GM23338 (cell line): Measurements from ENCODE around the gene CENPK. TPM values are rescaled to one million over a fixed set of nuclear protein-coding genes. Genes with fewer than 3 reads are reported as not detected.

Experiments used
- ATAC-seq: fragments of 200-7000 bp; cut with Tn5 transposase; 3 replicates; pipeline ENCODE4 v1.9.1; 2020
- DNase-seq: peaks from one replicate; pipeline ENCODE4 v3.0.0-alpha.2; 2015; ENCODE audit warnings: low spot score
- H2AFZ ChIP-seq: fragments of 200-600 bp; sonication (generic); 2 replicates; pipeline ENCODE4 v1.8.0; 2016; ENCODE audit warnings: antibody characterized with exemption, mild to moderate bottlenecking, moderate library complexity
- H3F3A ChIP-seq: fragments of 200-600 bp; sonication (generic); replicated peaks from 2 replicates; pipeline ENCODE4 v1.8.0; 2017; ENCODE audit warnings: antibody characterized with exemption, mixed run types, low read depth
- H3K27ac ChIP-seq: fragments of 200-600 bp; sonication (generic); 2 replicates; pipeline ENCODE4 v1.6.1; 2016; ENCODE audit warnings: low read depth
- H3K27me3 ChIP-seq: fragments of 200-600 bp; sonication (generic); 2 replicates; pipeline ENCODE4 v1.8.0; 2016; ENCODE audit warnings: mild to moderate bottlenecking, mixed run types, moderate library complexity; ENCODE audit not compliant: insufficient read depth
- H3K36me3 ChIP-seq: fragments of 200-600 bp; sonication (generic); 2 replicates; pipeline ENCODE4 v1.8.0; 2016; ENCODE audit warnings: mild to moderate bottlenecking; ENCODE audit not compliant: insufficient read depth
- H3K4me1 ChIP-seq: fragments of 200-600 bp; sonication (generic); 2 replicates; pipeline ENCODE4 v1.8.0; 2016; ENCODE audit warnings: mild to moderate bottlenecking, moderate library complexity; ENCODE audit not compliant: insufficient read depth
- H3K4me2 ChIP-seq: fragments of 200-600 bp; sonication (generic); 2 replicates; pipeline ENCODE4 v1.7.1; 2017; ENCODE audit warnings: mixed run types
- H3K4me3 ChIP-seq: fragments of 200-600 bp; sonication (generic); 2 replicates; pipeline ENCODE4 v1.6.1; 2016; ENCODE audit warnings: mixed run types
- H3K79me2 ChIP-seq: fragments of 200-600 bp; sonication (generic); replicated peaks from 2 replicates; pipeline ENCODE4 v1.8.0; 2017; ENCODE audit warnings: mild to moderate bottlenecking; ENCODE audit not compliant: insufficient read depth
- H3K9me2 ChIP-seq: fragments of 200-600 bp; sonication (generic); 2 replicates; pipeline ENCODE4 v1.8.0; 2017; ENCODE audit not compliant: insufficient read depth
- H4K20me1 ChIP-seq: fragments of 200-600 bp; sonication (generic); replicated peaks from 2 replicates; pipeline ENCODE4 v1.8.0; 2017; ENCODE audit warnings: mild to moderate bottlenecking; ENCODE audit not compliant: insufficient read depth
- H3K27ac Mint-ChIP-seq: 2 replicates; pipeline ENCODE4 v1.8.0; 2020; ENCODE audit warnings: inconsistent platforms, mild to moderate bottlenecking, moderate library complexity, mixed read lengths
- H3K27me3 Mint-ChIP-seq: 3 replicates; pipeline ENCODE4 v1.8.0; 2022; ENCODE audit warnings: low read depth, mild to moderate bottlenecking, moderate library complexity, mixed read lengths, inconsistent platforms; ENCODE audit not compliant: insufficient read depth, poor library complexity
- H3K36me3 Mint-ChIP-seq: 3 replicates; pipeline ENCODE4 v1.8.0; 2021; ENCODE audit warnings: low read depth, mild to moderate bottlenecking, inconsistent platforms, moderate library complexity, mixed read lengths
- H3K4me1 Mint-ChIP-seq: 3 replicates; pipeline ENCODE4 v1.8.0; 2020; ENCODE audit warnings: mild to moderate bottlenecking, inconsistent platforms, mixed read lengths
- H3K4me3 Mint-ChIP-seq: 3 replicates; pipeline ENCODE4 v1.8.0; 2021; ENCODE audit warnings: moderate library complexity, mild to moderate bottlenecking, inconsistent platforms, mixed read lengths
- H3K9me3 Mint-ChIP-seq: 3 replicates; pipeline ENCODE4 v1.8.0; 2020; ENCODE audit warnings: moderate library complexity, mild to moderate bottlenecking, inconsistent platforms, mixed read lengths
- CREB1 ChIP-seq: fragments of 250-450 bp; sonication (Bioruptor Pico); IDR thresholded peaks from 2 replicates; pipeline ENCODE4 v1.5.0; 2020; ENCODE audit warnings: low read depth, mild to moderate bottlenecking, moderate library complexity
- EZH2 ChIP-seq: fragments of 200-600 bp; sonication (generic); IDR thresholded peaks from one replicate; pipeline ENCODE4 v1.8.0; 2017; ENCODE audit warnings: antibody characterized with exemption, mild to moderate bottlenecking, low read depth; ENCODE audit not compliant: unreplicated experiment
- EZH2phosphoT487 ChIP-seq: fragments of 200-600 bp; sonication (generic); IDR thresholded peaks from one replicate; pipeline ENCODE4 v1.8.1; 2018; ENCODE audit warnings: antibody characterized with exemption; ENCODE audit not compliant: unreplicated experiment
- JUNB ChIP-seq: IDR thresholded peaks from one replicate; pipeline ENCODE4 v1.6.1; 2016; ENCODE audit warnings: antibody characterized with exemption; ENCODE audit not compliant: unreplicated experiment
- NANOG ChIP-seq: IDR thresholded peaks from 2 replicates; pipeline ENCODE4 v1.6.1; 2016; ENCODE audit warnings: antibody characterized with exemption, borderline replicate concordance
- POLR2AphosphoS5 ChIP-seq: IDR thresholded peaks from 2 replicates; pipeline ENCODE4 v1.6.1; 2016; ENCODE audit warnings: antibody characterized with exemption, low read depth
- STAT1 ChIP-seq: IDR thresholded peaks from one replicate; pipeline ENCODE4 v1.6.1; 2016; ENCODE audit warnings: antibody characterized with exemption; ENCODE audit not compliant: unreplicated experiment
- ZNF114 ChIP-seq: fragments of 250-450 bp; sonication (Bioruptor Pico); IDR thresholded peaks from 2 replicates; pipeline ENCODE4 v1.5.0; 2020; ENCODE audit warnings: mild to moderate bottlenecking, moderate library complexity
- ZNF331 ChIP-seq: fragments of 250-450 bp; sonication (Bioruptor Pico); IDR thresholded peaks from 2 replicates; pipeline ENCODE4 v1.5.0; 2020; ENCODE audit warnings: low read depth, mild to moderate bottlenecking, moderate library complexity
- polyA plus RNA-seq: library from polyadenylated mRNA; unstranded; fragments of >200 nt; fragmentation: Nextera tagmentation; extraction: Ambion mirVana; gene quantifications from 2 replicates; pipeline ENCODE4 v1.2.1, GENCODE V29; 2016
- total RNA-seq: library from RNA; depleted of rRNA; stranded (reverse); fragments of >200 nt; shearing (Covaris generic); gene quantifications from 2 replicates; pipeline ENCODE4 v1.2.3, GENCODE V29; 2014
- TF ChIP-seq, protein P1 (sequence below), 2 experiments: fragments of 200-600 bp in 1 of 2; sonication (generic) in 1 of 2; conservative IDR thresholded peaks; 2 replicates each; pipeline versions ENCODE4 v1.5.1 to v1.6.1; 2016 to 2017; ENCODE audit warnings: antibody characterized with exemption in 2 of 2, low read depth in 2 of 2, mild to moderate bottlenecking in 2 of 2, moderate library complexity in 1 of 2
- TF ChIP-seq, protein P2 (sequence below): fragments of 250-450 bp; sonication (Bioruptor Pico); IDR thresholded peaks from 2 replicates; pipeline ENCODE4 v1.5.0; 2020; ENCODE audit warnings: mild to moderate bottlenecking, moderate library complexity
- TF ChIP-seq, protein P3 (sequence below): IDR thresholded peaks from 2 replicates; pipeline ENCODE4 v1.6.1; 2016; ENCODE audit warnings: antibody characterized with exemption
- TF ChIP-seq, protein P4 (sequence below): IDR thresholded peaks from one replicate; pipeline ENCODE4 v1.6.1; 2018; ENCODE audit warnings: antibody characterized with exemption; ENCODE audit not compliant: unreplicated experiment

CENPK gene
- total and polyA plus RNA-seq, 2 experiments from 2014 or later, result 50.2 to 137 TPM

DNA sequence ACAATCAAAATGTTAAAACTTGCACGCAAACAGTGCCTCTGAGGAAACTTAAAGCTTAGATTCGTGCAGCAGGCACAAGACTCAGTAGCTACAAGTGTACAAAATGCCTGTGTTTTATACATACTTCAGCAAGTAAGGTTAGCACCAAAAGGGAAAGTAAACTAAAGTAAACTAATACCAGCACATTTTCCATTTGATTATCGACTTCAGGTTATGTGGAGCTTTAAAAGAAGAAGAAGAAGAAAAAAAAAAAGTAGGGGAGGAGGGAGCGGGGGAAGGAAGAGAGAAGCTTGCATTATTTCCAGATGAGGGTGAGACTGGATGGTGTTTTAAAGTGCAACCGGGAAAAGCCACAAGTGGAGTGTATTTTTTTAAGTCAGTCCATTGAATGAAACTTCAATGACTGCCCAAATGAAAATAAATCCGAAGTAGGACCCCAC lies 80.7 kb downstream of the CENPK start:
- H3K27ac Mint-ChIP-seq, result peak overlapping the region; percentile 81
- TF ChIP-seq, protein P1, sequence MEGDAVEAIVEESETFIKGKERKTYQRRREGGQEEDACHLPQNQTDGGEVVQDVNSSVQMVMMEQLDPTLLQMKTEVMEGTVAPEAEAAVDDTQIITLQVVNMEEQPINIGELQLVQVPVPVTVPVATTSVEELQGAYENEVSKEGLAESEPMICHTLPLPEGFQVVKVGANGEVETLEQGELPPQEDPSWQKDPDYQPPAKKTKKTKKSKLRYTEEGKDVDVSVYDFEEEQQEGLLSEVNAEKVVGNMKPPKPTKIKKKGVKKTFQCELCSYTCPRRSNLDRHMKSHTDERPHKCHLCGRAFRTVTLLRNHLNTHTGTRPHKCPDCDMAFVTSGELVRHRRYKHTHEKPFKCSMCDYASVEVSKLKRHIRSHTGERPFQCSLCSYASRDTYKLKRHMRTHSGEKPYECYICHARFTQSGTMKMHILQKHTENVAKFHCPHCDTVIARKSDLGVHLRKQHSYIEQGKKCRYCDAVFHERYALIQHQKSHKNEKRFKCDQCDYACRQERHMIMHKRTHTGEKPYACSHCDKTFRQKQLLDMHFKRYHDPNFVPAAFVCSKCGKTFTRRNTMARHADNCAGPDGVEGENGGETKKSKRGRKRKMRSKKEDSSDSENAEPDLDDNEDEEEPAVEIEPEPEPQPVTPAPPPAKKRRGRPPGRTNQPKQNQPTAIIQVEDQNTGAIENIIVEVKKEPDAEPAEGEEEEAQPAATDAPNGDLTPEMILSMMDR (conservative IDR thresholded peaks at IDR 0.05; ENCODE audit: low read depth in 2 of 2), result no peak
- TF ChIP-seq CREB1 (CRISPR knock-in tag) (no peak), NANOG (no peak), EZH2phosphoT487 (no peak), EZH2 (no peak), POLR2AphosphoS5 (no peak), ZNF114 (CRISPR knock-in tag) (no peak), ZNF331 (no peak), STAT1 (no peak), JUNB (no peak)
- TF ChIP-seq, protein P2, sequence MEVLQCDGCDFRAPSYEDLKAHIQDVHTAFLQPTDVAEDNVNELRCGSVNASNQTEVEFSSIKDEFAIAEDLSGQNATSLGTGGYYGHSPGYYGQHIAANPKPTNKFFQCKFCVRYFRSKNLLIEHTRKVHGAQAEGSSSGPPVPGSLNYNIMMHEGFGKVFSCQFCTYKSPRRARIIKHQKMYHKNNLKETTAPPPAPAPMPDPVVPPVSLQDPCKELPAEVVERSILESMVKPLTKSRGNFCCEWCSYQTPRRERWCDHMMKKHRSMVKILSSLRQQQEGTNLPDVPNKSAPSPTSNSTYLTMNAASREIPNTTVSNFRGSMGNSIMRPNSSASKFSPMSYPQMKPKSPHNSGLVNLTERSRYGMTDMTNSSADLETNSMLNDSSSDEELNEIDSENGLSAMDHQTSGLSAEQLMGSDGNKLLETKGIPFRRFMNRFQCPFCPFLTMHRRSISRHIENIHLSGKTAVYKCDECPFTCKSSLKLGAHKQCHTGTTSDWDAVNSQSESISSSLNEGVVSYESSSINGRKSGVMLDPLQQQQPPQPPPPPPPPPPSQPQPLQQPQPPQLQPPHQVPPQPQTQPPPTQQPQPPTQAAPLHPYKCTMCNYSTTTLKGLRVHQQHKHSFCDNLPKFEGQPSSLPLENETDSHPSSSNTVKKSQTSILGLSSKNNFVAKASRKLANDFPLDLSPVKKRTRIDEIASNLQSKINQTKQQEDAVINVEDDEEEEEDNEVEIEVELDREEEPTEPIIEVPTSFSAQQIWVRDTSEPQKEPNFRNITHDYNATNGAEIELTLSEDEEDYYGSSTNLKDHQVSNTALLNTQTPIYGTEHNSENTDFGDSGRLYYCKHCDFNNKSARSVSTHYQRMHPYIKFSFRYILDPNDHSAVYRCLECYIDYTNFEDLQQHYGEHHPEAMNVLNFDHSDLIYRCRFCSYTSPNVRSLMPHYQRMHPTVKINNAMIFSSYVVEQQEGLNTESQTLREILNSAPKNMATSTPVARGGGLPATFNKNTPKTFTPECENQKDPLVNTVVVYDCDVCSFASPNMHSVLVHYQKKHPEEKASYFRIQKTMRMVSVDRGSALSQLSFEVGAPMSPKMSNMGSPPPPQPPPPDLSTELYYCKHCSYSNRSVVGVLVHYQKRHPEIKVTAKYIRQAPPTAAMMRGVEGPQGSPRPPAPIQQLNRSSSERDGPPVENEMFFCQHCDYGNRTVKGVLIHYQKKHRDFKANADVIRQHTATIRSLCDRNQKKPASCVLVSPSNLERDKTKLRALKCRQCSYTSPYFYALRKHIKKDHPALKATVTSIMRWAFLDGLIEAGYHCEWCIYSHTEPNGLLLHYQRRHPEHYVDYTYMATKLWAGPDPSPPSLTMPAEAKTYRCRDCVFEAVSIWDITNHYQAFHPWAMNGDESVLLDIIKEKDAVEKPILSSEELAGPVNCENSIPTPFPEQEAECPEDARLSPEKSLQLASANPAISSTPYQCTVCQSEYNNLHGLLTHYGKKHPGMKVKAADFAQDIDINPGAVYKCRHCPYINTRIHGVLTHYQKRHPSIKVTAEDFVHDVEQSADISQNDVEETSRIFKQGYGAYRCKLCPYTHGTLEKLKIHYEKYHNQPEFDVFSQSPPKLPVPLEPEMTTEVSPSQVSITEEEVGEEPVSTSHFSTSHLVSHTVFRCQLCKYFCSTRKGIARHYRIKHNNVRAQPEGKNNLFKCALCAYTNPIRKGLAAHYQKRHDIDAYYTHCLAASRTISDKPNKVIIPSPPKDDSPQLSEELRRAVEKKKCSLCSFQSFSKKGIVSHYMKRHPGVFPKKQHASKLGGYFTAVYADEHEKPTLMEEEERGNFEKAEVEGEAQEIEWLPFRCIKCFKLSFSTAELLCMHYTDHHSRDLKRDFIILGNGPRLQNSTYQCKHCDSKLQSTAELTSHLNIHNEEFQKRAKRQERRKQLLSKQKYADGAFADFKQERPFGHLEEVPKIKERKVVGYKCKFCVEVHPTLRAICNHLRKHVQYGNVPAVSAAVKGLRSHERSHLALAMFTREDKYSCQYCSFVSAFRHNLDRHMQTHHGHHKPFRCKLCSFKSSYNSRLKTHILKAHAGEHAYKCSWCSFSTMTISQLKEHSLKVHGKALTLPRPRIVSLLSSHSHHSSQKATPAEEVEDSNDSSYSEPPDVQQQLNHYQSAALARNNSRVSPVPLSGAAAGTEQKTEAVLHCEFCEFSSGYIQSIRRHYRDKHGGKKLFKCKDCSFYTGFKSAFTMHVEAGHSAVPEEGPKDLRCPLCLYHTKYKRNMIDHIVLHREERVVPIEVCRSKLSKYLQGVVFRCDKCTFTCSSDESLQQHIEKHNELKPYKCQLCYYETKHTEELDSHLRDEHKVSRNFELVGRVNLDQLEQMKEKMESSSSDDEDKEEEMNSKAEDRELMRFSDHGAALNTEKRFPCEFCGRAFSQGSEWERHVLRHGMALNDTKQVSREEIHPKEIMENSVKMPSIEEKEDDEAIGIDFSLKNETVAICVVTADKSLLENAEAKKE (CRISPR knock-in tag), result no peak
- TF ChIP-seq, protein P3, sequence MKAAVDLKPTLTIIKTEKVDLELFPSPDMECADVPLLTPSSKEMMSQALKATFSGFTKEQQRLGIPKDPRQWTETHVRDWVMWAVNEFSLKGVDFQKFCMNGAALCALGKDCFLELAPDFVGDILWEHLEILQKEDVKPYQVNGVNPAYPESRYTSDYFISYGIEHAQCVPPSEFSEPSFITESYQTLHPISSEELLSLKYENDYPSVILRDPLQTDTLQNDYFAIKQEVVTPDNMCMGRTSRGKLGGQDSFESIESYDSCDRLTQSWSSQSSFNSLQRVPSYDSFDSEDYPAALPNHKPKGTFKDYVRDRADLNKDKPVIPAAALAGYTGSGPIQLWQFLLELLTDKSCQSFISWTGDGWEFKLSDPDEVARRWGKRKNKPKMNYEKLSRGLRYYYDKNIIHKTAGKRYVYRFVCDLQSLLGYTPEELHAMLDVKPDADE, result no peak
- TF ChIP-seq, protein P4, sequence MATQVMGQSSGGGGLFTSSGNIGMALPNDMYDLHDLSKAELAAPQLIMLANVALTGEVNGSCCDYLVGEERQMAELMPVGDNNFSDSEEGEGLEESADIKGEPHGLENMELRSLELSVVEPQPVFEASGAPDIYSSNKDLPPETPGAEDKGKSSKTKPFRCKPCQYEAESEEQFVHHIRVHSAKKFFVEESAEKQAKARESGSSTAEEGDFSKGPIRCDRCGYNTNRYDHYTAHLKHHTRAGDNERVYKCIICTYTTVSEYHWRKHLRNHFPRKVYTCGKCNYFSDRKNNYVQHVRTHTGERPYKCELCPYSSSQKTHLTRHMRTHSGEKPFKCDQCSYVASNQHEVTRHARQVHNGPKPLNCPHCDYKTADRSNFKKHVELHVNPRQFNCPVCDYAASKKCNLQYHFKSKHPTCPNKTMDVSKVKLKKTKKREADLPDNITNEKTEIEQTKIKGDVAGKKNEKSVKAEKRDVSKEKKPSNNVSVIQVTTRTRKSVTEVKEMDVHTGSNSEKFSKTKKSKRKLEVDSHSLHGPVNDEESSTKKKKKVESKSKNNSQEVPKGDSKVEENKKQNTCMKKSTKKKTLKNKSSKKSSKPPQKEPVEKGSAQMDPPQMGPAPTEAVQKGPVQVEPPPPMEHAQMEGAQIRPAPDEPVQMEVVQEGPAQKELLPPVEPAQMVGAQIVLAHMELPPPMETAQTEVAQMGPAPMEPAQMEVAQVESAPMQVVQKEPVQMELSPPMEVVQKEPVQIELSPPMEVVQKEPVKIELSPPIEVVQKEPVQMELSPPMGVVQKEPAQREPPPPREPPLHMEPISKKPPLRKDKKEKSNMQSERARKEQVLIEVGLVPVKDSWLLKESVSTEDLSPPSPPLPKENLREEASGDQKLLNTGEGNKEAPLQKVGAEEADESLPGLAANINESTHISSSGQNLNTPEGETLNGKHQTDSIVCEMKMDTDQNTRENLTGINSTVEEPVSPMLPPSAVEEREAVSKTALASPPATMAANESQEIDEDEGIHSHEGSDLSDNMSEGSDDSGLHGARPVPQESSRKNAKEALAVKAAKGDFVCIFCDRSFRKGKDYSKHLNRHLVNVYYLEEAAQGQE, result no peak
- Histone ChIP-seq H3K9me2 (no peaks in the 10 kb centered on the region), H2AFZ (peak overlapping the region; percentile 24; the same call in 1 of the 2 replicates), H3K4me3 (peak overlapping the region; percentile 66), H3K79me2 (no peaks in the 10 kb centered on the region), H3K27me3 (peaks cover 8% of the 10 kb centered on the region; the same call in 1 of the 2 replicates), H3K36me3 (no peaks in the 10 kb centered on the region), H3F3A (0 out of 2 replicates have a peak, but pooled peaks cover 2% of the 10 kb centered on the region), H4K20me1 (no peaks in the 10 kb centered on the region), H3K27ac (peak overlapping the region; percentile 83), H3K4me2 (peak overlapping the region; percentile 84), H3K4me1 (peaks cover 35% of the 10 kb centered on the region)
- no peak for DNase-seq
- peaks cover 3% of the 10 kb centered on the region for H3K27me3 Mint-ChIP-seq
- peaks cover 17% of the 10 kb centered on the region; the same call in 2 of the 3 replicates for H3K4me1 Mint-ChIP-seq
- ATAC-seq, result no peak; the same call in 2 of the 3 replicates
- H3K4me3 Mint-ChIP-seq, result no peak overlapping the region
- H3K36me3 Mint-ChIP-seq, result no peaks in the 10 kb centered on the region; the same call in 2 of the 3 replicates
- H3K9me3 Mint-ChIP-seq, result peaks cover 8% of the 10 kb centered on the region; the same call in 1 of the 3 replicates
